Islet of Langerhans (tissue), 1 donor: ENCODE measurements around the gene SMAD4.
"Not testable (repeated sequence)": the region's sequence is repeated elsewhere in the genome, so short reads cannot be mapped to it uniquely, and the experiment has no call there.

Source experiments
- FAIRE-seq: peaks from one replicate; lab custom pipeline; 2011; peaks lifted over from hg19 to GRCh38; lab: Jason Lieb, UNC

SMAD4 gene

GRCh38 chr18:51070545-51070944 is 40.5 kb downstream of the SMAD4 start:
- FAIRE-seq: no peak

GRCh38 chr18:51072586-51073313 is 42.7 kb downstream of the SMAD4 start:
- peak; percentile 17 for FAIRE-seq

GRCh38 chr18:51074605-51075004 is 44.6 kb downstream of the SMAD4 start:
- FAIRE-seq: no peak

- no peak for FAIRE-seq
These were observed 46.5 kb downstream of the SMAD4 start for GRCh38 chr18:51076503-51076902.

- no peak for FAIRE-seq
These were observed 47.2 kb downstream of the SMAD4 start for GRCh38 chr18:51077217-51077616.

GRCh38 chr18:51078026-51078425 is 48.0 kb downstream of the SMAD4 start:
- no peak for FAIRE-seq

GRCh38 chr18:51082571-51083267 is 52.7 kb downstream of the SMAD4 start:
- FAIRE-seq: no peak

- FAIRE-seq: no peak
These were observed 53.4 kb downstream of the SMAD4 start for GRCh38 chr18:51083398-51083797.

- FAIRE-seq: peak; percentile 72
These were observed 58.4 kb downstream of the SMAD4 start for GRCh38 chr18:51088410-51088809.

GRCh38 chr18:51089691-51090090 is 59.7 kb downstream of the SMAD4 start:
- FAIRE-seq: no peak

- no peak for FAIRE-seq
These were observed 61.3 kb downstream of the SMAD4 start for GRCh38 chr18:51091270-51091669.

GRCh38 chr18:51092117-51092516 is 62.1 kb downstream of the SMAD4 start:
- FAIRE-seq: no peak

GRCh38 chr18:51092967-51093366 is 63.0 kb downstream of the SMAD4 start:
- FAIRE-seq: not testable (repeated sequence)

- no peak for FAIRE-seq
These were observed 67.2 kb downstream of the SMAD4 start for GRCh38 chr18:51097021-51097822.

GRCh38 chr18:51098082-51098481 is 68.1 kb downstream of the SMAD4 start:
- FAIRE-seq: no peak

GRCh38 chr18:51098513-51098912 is 68.5 kb downstream of the SMAD4 start:
- no peak for FAIRE-seq

GRCh38 chr18:51100385-51101120 is 70.5 kb downstream of the SMAD4 start:
- FAIRE-seq: no peak

GRCh38 chr18:51107082-51107481 is 77.1 kb downstream of the SMAD4 start:
- FAIRE-seq: no peak

GRCh38 chr18:51107598-51108305 is 77.7 kb downstream of the SMAD4 start:
- FAIRE-seq: no peak

GRCh38 chr18:51108330-51108729 is 78.3 kb downstream of the SMAD4 start:
- FAIRE-seq: no peak

- no peak for FAIRE-seq
These were observed 80.2 kb downstream of the SMAD4 start for GRCh38 chr18:51110073-51110797.
